ENCODE measurements around the gene TBCC.

GRCh38 chr6:42782689-42783176 lies 36.8 kb upstream of the TBCC start:
- TF ChIP-seq CTCF (IDR thresholded peaks at IDR 0.05; ENCODE audit: borderline replicate concordance, extremely low read depth, low read length, poor library complexity, severe bottlenecking): no peak
- no peak for TF ChIP-seq EZH2 (IDR thresholded peaks at IDR 0.05; ENCODE audit: borderline replicate concordance, low read depth, low read length, severe bottlenecking)

All from DND-41 (cell line).